Esophagus muscularis mucosa (tissue), 4 donors: ENCODE measurements around the gene CHN1.

Source experiments
- EP300 ChIP-seq: sonication (generic); formaldehyde crosslinking; IDR thresholded peaks from one replicate; pipeline ENCODE4 v1.6.1; 2017; ENCODE audit warnings: antibody characterized with exemption
- POLR2A ChIP-seq: fragments of 450-650 bp; IDR thresholded peaks from one replicate; pipeline ENCODE4 v1.6.1; 2017; ENCODE audit warnings: antibody characterized with exemption, moderate library complexity, mild to moderate bottlenecking, low read depth
- POLR2AphosphoS5 ChIP-seq, 2 donors: sonication (generic); formaldehyde crosslinking; IDR thresholded peaks; one replicate each; pipeline ENCODE4 v1.6.1; 2017; ENCODE audit warnings: antibody characterized with exemption in 2 of 2
- TF ChIP-seq, protein P1 (sequence below), 3 experiments: fragments of 200-600 bp in 2 of 3; fragments of 450-650 bp in 1 of 3; sonication (generic) in 2 of 3; IDR thresholded peaks; one replicate each; pipeline ENCODE4 v1.5.1; 2017 to 2019; ENCODE audit warnings: antibody characterized with exemption in 3 of 3, mild to moderate bottlenecking in 2 of 3, moderate library complexity in 1 of 3

DNA sequence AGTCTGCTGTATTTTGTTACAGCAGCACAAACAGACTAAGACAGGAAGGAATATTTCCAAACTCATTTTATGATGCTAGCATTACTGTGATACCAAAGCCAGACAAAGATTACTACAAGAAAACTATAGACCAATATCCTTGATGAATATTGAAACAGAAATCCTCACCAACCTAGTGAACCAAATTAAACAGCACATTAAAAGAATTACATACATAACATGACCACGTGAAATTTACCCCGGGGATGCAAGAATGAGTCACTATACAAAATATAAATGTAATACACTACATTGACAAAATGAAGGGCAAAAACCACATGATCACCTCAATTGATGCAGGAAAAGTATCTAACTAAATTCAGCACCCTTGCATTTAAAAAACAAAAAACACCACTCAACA is 112.6 kb downstream of the CHN1 start:
- TF ChIP-seq, protein P1, sequence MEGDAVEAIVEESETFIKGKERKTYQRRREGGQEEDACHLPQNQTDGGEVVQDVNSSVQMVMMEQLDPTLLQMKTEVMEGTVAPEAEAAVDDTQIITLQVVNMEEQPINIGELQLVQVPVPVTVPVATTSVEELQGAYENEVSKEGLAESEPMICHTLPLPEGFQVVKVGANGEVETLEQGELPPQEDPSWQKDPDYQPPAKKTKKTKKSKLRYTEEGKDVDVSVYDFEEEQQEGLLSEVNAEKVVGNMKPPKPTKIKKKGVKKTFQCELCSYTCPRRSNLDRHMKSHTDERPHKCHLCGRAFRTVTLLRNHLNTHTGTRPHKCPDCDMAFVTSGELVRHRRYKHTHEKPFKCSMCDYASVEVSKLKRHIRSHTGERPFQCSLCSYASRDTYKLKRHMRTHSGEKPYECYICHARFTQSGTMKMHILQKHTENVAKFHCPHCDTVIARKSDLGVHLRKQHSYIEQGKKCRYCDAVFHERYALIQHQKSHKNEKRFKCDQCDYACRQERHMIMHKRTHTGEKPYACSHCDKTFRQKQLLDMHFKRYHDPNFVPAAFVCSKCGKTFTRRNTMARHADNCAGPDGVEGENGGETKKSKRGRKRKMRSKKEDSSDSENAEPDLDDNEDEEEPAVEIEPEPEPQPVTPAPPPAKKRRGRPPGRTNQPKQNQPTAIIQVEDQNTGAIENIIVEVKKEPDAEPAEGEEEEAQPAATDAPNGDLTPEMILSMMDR (IDR thresholded peaks at IDR 0.05), result no peak
- TF ChIP-seq POLR2AphosphoS5 (IDR thresholded peaks at IDR 0.05) (no peak), EP300 (no peak), POLR2A (no peak)
